Measurements from ENCODE around the gene MTRF1L. TPM values are rescaled to one million over a fixed set of nuclear protein-coding genes. Genes with fewer than 3 reads are reported as not detected.

The MTRF1L gene
- total RNA-seq, 4 donors from 2014 or later, result 13.6 to 31.4 (median 19.1) TPM

- DNase-seq, result peak in 1 of 3 donors; percentile 61
- TF ChIP-seq CTCF (IDR thresholded peaks at IDR 0.05), result peak; percentile 67 to 81 (median 75)
- TF ChIP-seq POLR2A (IDR thresholded peaks at IDR 0.05), result no peak
- Histone ChIP-seq H3K36me3 (no peaks in the 10 kb centered on the region), H3K4me3 (no peak overlapping the region), H3K9me3 (no peaks in the 10 kb centered on the region), H3K4me1 (no peaks in the 10 kb centered on the region), H3K27me3 (no peaks in the 10 kb centered on the region), H3K27ac (no peak overlapping the region)
These were observed 21.6 kb upstream of the MTRF1L start for GRCh38 chr6:153023977-153024708.

- H3K27ac ChIP-seq, result no peak overlapping the region
- H3K36me3 ChIP-seq, result no peaks in the 10 kb centered on the region
- H3K4me1 ChIP-seq, result no peaks in the 10 kb centered on the region
- H3K9me3 ChIP-seq, result no peaks in the 10 kb centered on the region
- H3K4me3 ChIP-seq, result no peak overlapping the region
- no peak for DNase-seq
- no peaks in the 10 kb centered on the region for H3K27me3 ChIP-seq
- no peak for TF ChIP-seq POLR2A (IDR thresholded peaks at IDR 0.05)
- TF ChIP-seq CTCF (IDR thresholded peaks at IDR 0.05), result no peak
These were observed 15.8 kb upstream of the MTRF1L start for GRCh38 chr6:153018355-153018754.

- no peak overlapping the region for H3K4me3 ChIP-seq
- H3K27me3 ChIP-seq, result no peaks in the 10 kb centered on the region
- H3K36me3 ChIP-seq, result no peaks in the 10 kb centered on the region
- no peak overlapping the region for H3K27ac ChIP-seq
- no peak for DNase-seq
- H3K9me3 ChIP-seq, result no peaks in the 10 kb centered on the region
- no peaks in the 10 kb centered on the region for H3K4me1 ChIP-seq
- TF ChIP-seq POLR2A (IDR thresholded peaks at IDR 0.05), result no peak
- no peak for TF ChIP-seq CTCF (IDR thresholded peaks at IDR 0.05)
These were observed 14.3 kb upstream of the MTRF1L start for GRCh38 chr6:153016846-153017245.

GRCh38 chr6:153015094-153015640, 12.7 kb upstream of the MTRF1L start:
- Histone ChIP-seq H3K27me3 (no peaks in the 10 kb centered on the region), H3K9me3 (no peaks in the 10 kb centered on the region), H3K36me3 (no peaks in the 10 kb centered on the region), H3K4me1 (no peaks in the 10 kb centered on the region), H3K4me3 (no peak overlapping the region), H3K27ac (no peak overlapping the region)
- TF ChIP-seq CTCF (IDR thresholded peaks at IDR 0.05) (no peak), POLR2A (IDR thresholded peaks at IDR 0.05) (no peak)
- no peak for DNase-seq

- no peak for DNase-seq
- TF ChIP-seq CTCF (IDR thresholded peaks at IDR 0.05), result no peak
- Histone ChIP-seq H3K4me3 (no peak overlapping the region), H3K27ac (no peak overlapping the region), H3K4me1 (no peaks in the 10 kb centered on the region), H3K36me3 (no peaks in the 10 kb centered on the region), H3K9me3 (no peaks in the 10 kb centered on the region), H3K27me3 (no peaks in the 10 kb centered on the region)
These were observed 10.9 kb upstream of the MTRF1L start for GRCh38 chr6:153013438-153013837.
